GM18909 (cell line): ENCODE measurements around the gene EIF3J.
"Not testable (repeated sequence)": the region's sequence is repeated elsewhere in the genome, so short reads cannot be mapped to it uniquely, and the experiment has no call there.

Source experiments
- ATAC-seq: cut with Tn5 transposase; IDR thresholded peaks from one replicate; pipeline ENCODE4 v1.9.1; 2021; ENCODE audit warnings: mild to moderate bottlenecking; ENCODE audit not compliant: unreplicated experiment, poor library complexity

Gene EIF3J

GRCh38 chr15:44541282-44541958 lies 4.5 kb downstream of the EIF3J start:
- ATAC-seq: no peak

- no peak for ATAC-seq
Observed at GRCh38 chr15:44542596-44542995, 5.6 kb downstream of the EIF3J start.

GRCh38 chr15:44544745-44545144 lies 7.8 kb downstream of the EIF3J start:
- not testable (repeated sequence) for ATAC-seq

- peak; percentile 65 for ATAC-seq
Observed at GRCh38 chr15:44545913-44546802, 9.2 kb downstream of the EIF3J start.

GRCh38 chr15:44549152-44549551 lies 12.2 kb downstream of the EIF3J start:
- not testable (repeated sequence) for ATAC-seq

GRCh38 chr15:44550256-44550655 lies 13.3 kb downstream of the EIF3J start:
- no peak for ATAC-seq

GRCh38 chr15:44550734-44551133 lies 13.8 kb downstream of the EIF3J start:
- ATAC-seq: no peak

- no peak for ATAC-seq
Observed at GRCh38 chr15:44554934-44555723, 18.2 kb downstream of the EIF3J start.

GRCh38 chr15:44560926-44561325 lies 24.0 kb downstream of the EIF3J start:
- not testable (repeated sequence) for ATAC-seq

- ATAC-seq: no peak
Observed at GRCh38 chr15:44565387-44566154, 28.6 kb downstream of the EIF3J start.

- no peak for ATAC-seq
Observed at GRCh38 chr15:44566155-44566540, 29.2 kb downstream of the EIF3J start.

- no peak for ATAC-seq
Observed at GRCh38 chr15:44568338-44568737, 31.4 kb downstream of the EIF3J start.

GRCh38 chr15:44569316-44569715 lies 32.4 kb downstream of the EIF3J start:
- ATAC-seq: no peak

- no peak for ATAC-seq
Observed at GRCh38 chr15:44570361-44570760, 33.4 kb downstream of the EIF3J start.

- ATAC-seq: no peak
Observed at GRCh38 chr15:44573386-44573785, 36.4 kb downstream of the EIF3J start.

GRCh38 chr15:44574734-44575133 lies 37.8 kb downstream of the EIF3J start:
- ATAC-seq: no peak

- no peak for ATAC-seq
Observed at GRCh38 chr15:44580105-44580504, 43.2 kb downstream of the EIF3J start.

GRCh38 chr15:44584162-44584749 lies 47.3 kb downstream of the EIF3J start:
- ATAC-seq: no peak

GRCh38 chr15:44585633-44586032 lies 48.7 kb downstream of the EIF3J start:
- no peak for ATAC-seq

- ATAC-seq: no peak
Observed at GRCh38 chr15:44588541-44588940, 51.6 kb downstream of the EIF3J start.
